ENCODE data around the gene ADRB1.

DNA sequence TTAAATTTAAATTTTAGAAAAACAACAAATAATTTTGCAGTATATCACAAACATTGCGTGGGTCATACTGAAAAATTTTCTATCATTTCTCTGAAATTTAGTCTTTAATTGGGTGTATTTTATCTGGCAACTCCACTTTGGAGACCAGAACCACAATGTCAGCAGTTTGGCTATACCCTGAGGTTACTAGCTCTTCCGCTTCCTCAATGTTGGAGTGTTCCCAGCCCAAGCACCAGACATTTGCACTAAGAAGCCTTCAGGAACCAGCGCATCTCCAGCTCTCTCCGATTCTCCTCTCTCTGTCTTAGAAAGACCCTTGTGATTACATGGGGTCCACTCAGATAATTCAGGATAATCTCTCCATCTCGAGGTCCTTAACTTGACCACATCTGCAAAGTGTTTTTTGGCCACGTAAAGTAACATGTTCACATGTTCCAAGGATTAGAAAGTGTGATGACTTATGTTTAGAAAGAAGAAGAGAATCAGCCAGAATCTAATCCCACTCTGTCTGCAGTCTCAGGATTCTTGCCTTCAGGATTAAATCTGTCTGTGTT, 43.1 kb upstream of the ADRB1 start:
- TF ChIP-seq CTCF (conservative IDR thresholded peaks at IDR 0.05; ENCODE audit: low read depth, low read length) (no peak), EZH2phosphoT487 (IDR thresholded peaks at IDR 0.05; ENCODE audit: borderline replicate concordance, low read length) (no peak)
